Activated T-helper 9 cell treated with anti-CD3 and anti-CD28 coated beads, Interleukin-2, amount 50 U/mL, for 16 hours (primary cell): ENCODE results near the gene FLOT2.
"Not testable (repeated sequence)": the region's sequence is repeated elsewhere in the genome, so short reads cannot be mapped to it uniquely, and the experiment has no call there.

Experiments
- DNase-seq: peaks from one replicate; pipeline ENCODE4 v3.0.0-alpha.2; 2020; ENCODE audit warnings: low read depth

Gene FLOT2

DNA sequence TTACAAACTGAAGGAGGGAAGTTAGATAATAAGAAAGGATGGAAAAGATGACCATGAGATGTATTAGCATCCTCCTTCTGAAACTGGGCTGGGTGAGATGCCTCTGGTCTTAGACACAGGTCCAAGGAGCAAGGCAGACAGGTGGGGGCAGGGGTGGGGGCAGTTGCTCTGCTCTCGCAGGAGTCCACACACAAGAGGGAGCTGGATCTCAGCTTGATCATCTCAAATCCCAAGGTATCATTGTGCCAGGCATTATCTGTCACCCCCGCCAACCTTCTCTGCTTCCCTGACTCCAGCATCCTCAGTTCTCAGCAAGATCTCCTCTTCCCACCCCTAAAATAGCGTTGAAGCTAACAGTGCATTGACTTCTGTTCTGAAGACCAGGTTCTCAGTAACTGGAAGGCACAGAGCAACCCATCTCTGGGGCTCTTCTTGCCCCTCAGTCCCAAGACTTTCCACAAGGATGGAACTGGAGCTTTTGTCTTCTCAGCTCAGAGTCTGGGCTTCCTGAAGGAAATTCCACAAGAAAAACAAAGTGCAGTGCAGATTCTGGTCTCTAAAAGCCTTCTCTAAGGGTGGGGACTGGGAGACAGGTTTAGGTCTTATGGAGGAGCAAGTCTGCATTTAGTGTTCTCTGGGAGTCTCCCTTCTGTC lies 1.6 kb downstream of the FLOT2 start:
- DNase-seq: no peak

- not testable (repeated sequence) for DNase-seq
These were observed 4.0 kb downstream of the FLOT2 start for GRCh38 chr17:28893248-28894183.

- no peak for DNase-seq
These were observed 5.5 kb downstream of the FLOT2 start for GRCh38 chr17:28892024-28892423.

GRCh38 chr17:28891201-28891600 lies 6.3 kb downstream of the FLOT2 start:
- no peak for DNase-seq

DNA sequence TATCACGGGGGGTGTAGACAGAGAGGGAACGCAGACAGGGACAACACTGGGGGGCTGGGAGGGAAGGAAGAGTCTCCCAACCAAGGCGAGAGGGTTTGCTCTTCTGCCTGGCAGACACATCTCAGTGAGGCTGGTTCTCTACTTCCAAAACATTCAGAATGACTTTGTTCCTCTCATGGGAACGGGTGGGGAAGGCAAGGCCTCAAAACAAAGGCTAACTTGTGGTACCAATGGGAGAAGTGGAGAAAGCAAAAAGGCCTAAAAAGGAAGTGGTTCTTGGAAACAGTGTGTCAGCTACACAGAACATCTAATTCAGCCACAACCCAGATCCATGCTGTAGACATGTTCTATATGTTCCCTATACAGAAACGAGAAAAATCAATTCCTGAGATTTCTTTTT lies 7.5 kb downstream of the FLOT2 start:
- no peak for DNase-seq

- no peak for DNase-seq
These were observed 8.7 kb downstream of the FLOT2 start for GRCh38 chr17:28888832-28889231.

DNA sequence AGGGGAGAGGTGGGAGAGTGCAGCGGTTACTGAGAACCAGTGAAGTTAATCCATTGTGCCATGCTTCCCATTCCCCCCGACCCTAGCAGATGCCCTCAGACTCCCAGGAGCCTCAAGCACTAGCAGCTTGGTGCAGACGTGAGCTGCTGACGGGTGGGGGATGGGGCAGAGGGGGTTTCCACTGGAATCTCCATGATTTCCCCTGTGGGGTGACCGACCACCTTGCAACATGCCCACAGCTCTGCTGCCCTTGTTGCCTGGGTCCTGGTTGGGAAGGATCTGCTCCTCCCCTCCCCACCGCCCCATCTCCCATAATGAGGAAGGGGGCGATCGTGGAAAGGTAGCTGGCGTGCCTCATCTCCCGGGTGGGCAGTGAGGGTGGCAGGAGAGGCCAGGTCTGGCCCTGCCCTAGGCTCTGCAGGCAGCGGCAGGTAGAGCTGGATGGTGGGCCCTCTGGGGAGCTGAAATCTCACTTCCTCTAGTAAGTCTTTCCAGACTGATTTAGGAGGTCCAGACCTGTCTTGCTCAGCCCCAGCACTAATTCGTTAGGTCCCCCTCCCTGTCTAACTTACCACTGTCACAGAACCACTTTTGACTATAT lies 9.6 kb downstream of the FLOT2 start:
- DNase-seq: no peak

- no peak for DNase-seq
These were observed 11.6 kb downstream of the FLOT2 start for GRCh38 chr17:28885951-28886350.

DNA sequence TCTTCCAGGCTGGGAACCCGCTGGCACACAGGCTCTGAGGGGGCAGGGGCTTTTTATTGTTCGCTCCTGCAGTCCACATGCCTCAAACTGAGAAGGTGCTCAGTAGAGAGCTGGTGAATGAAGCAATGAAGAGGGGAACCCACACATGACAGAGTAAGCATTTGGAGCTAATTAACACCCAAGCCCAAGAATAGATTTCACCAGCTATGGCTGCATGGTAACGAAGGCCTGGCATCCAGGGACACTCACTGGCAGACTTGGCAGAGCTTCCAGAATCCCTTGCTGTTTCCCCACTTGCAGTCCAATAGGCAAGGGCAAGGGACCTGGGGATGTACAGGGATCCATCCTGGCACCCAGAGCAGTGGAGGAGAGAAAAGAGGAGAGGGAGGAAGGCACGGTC lies 12.2 kb downstream of the FLOT2 start:
- no peak for DNase-seq

DNA sequence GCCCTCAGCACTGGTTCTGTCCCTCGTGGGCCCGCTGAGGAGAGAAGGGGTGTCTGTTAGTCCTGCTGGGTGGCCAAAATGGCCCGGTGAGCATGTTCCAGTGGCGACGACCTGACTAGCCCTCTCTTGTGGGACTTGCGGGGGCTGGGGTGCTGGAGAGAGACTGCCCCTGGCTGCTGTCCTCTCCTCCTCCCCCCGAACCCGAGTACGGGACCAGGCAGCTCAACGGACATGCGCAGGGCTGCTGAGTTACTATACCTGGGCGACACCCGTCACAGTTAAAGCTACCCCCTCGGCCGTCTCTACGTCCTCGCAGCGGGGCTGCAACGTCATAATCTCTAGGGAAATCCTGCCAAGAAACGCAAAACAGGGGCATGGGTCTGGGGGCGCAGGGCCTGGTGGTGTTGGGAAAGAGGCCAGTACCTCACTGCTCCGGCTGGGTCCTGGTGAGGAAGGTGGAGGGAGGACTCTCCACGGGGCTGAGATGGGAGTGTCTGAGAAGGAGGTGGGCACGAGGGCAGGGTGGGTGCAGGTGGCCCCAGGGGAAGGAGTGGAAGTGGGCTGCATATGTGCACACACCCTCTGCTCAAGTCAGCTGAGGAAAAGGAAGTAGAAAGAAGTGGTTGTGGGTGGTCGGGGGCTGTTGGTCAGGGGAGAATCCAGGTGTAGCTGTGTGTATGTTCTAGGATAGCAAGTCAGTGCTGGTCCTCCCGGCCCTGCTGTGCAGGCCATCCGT lies 13.4 kb downstream of the FLOT2 start:
- no peak for DNase-seq

- DNase-seq: no peak
These were observed 15.2 kb downstream of the FLOT2 start for GRCh38 chr17:28882154-28882895.

DNA sequence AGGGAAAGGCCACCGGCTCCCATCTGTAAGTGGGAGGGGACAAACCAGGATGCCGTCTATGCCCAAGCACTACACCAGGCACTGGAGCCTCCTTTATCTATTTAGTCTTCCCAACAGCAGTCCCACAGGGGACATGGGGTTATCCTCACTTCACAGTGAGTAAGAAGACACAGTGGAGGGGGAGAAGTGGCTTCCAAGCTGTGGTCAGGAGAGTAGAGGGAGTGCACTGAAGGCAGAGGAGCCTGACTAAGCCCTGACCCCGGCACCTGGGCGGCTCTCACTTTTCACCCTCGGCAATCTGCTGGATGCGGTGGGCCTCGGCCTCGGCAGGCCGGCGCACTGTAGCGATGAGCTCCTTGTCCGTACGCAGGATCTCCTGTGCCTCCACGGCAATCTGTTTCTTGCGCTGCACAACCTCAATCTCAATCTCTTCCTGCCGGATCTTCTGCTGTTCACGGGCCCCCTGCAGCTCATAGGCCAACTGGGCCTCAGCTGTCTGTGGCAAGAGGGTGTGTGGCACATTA lies 15.9 kb downstream of the FLOT2 start:
- DNase-seq: no peak

GRCh38 chr17:28880572-28880945 lies 17.0 kb downstream of the FLOT2 start:
- no peak for DNase-seq

DNA sequence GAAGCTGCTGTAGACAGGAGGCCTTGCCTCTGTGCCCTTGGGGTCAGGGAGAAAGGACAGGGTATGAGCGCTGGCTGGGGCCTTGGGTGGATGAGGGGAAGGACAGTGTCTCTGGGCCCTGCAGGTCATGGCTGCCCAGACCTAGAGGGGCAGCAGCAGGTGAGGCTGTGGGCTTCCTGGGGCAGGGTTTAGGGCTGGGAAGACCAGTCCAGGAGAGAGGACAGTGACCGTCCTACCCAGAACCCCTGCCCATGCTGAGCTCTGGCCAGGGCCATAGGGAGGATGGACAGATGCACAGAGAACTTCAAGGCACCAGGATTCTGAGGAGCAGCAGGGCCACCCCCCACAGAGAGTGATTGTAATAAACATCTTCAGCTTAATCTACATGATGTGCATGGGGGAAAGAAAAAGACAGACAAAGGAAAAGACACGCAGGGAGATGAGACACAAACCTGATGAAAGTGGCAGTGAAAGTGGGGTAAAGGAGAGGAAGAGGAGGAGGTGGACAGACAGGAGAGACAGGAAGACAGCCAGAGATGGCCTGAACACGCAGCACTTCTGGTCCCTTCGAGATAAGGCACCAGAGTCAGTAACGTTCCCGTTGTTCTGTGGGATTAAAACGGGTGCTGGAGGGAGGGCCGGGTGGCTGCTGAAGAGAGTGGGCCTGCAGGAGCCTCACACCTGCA lies 17.5 kb downstream of the FLOT2 start:
- DNase-seq: no peak

DNA sequence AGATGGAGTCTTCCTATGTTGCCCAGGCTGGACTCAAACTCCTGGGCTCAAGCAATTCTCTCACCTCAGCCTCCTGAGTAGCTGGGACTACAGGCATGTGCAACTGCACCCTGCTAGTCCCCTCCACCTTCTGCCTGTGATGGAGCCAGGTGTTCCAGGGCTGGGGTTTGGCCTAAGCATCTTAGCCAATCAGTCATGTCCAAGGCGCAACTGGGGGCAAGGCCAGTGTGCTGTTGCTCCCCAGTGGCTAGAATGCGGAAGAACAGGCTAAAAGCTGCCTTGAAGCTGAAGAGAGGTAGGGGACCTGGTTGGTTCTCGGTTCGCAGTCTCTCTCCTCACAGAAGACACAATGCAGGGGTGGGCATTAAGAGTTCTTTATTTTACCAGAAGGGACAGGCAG lies 18.6 kb downstream of the FLOT2 start:
- no peak for DNase-seq

GRCh38 chr17:28878158-28878910 lies 19.2 kb downstream of the FLOT2 start:
- DNase-seq: no peak

GRCh38 chr17:28877150-28877711 lies 20.3 kb downstream of the FLOT2 start:
- not testable (repeated sequence) for DNase-seq

- no peak for DNase-seq
These were observed 21.5 kb downstream of the FLOT2 start for GRCh38 chr17:28875848-28876550.

GRCh38 chr17:28874750-28875149 lies 22.8 kb downstream of the FLOT2 start:
- DNase-seq: no peak
